K562 treated with DMSO at 1 percent for 48 hours (cell line): ENCODE measurements around the gene MYO15A. TPM values are rescaled to one million over a fixed set of nuclear protein-coding genes. Genes with fewer than 3 reads are reported as not detected.

Experiments
- total RNA-seq: library from RNA; unstranded; fragments of 300-600 nt; gene quantifications from 2 replicates; pipeline ENCODE4 v1.2.3, GENCODE V29; 2022; ENCODE audit warnings: low replicate concordance; ENCODE audit errors: extremely low read depth

MYO15A gene
- not detected in 2 replicates for total RNA-seq

GRCh38 chr17:18108401-18109312 lies at the start of gene MYO15A:
MYO15A (plus strand) TSS chr17:18108756; CDS start chr17:18118801, 10,045 bp downstream.

GRCh38 chr17:18087610-18088491 lies 20.7 kb upstream of the MYO15A start, which contains the start of gene DRG2:
DRG2 (plus strand) TSS chr17:18087948; CDS start chr17:18088024, 76 bp downstream.

GRCh38 chr17:18183334-18184142 lies 75.0 kb downstream of the MYO15A start, which contains the start of gene ALKBH5:
ALKBH5 (plus strand) TSS chr17:18183828; CDS start chr17:18184244, 416 bp downstream.

GRCh38 chr17:18225121-18225641 lies 116.6 kb downstream of the MYO15A start, which contains the start of gene LLGL1:
LLGL1 (plus strand) TSS chr17:18225635; CDS start chr17:18225683, 48 bp downstream.

Other genes with a start within 250 kb of the MYO15A start
- not detected in 2 replicates for gene TOM1L2, start 136.4 kb upstream of the MYO15A start, total RNA-seq
- not detected in 2 replicates for gene DRC3, start 135.9 kb upstream of the MYO15A start, total RNA-seq
- gene ATPAF2, start 69.6 kb upstream of the MYO15A start, total RNA-seq = not detected in 2 replicates
- gene GID4, start 69.3 kb upstream of the MYO15A start, total RNA-seq = not detected in 2 replicates
- not detected in 2 replicates for gene DRG2, start 20.8 kb upstream of the MYO15A start, total RNA-seq
- gene ALKBH5, start 75.1 kb downstream of the MYO15A start, total RNA-seq = not detected in 2 replicates
- gene LLGL1, start 116.9 kb downstream of the MYO15A start, total RNA-seq = not detected in 2 replicates
- 710 TPM in 1 of 2 replicates, not detected in the other for gene FLII, start 150.0 kb downstream of the MYO15A start, total RNA-seq
- not detected in 2 replicates for gene MIEF2, start 151.9 kb downstream of the MYO15A start, total RNA-seq
- 176 TPM in 1 of 2 replicates, not detected in the other for gene TOP3A, start 206.2 kb downstream of the MYO15A start, total RNA-seq
- gene SMCR8, start 206.5 kb downstream of the MYO15A start, total RNA-seq = not detected in 2 replicates